Stimulated activated CD4-positive, alpha-beta T cell treated with anti-CD3 and anti-CD28 coated beads, Interleukin-1b, Interleukin-23, amount 100 ng/mL, for 48 hours (primary cell): ENCODE data around the gene ADPRHL1.
"Not testable (repeated sequence)": the region's sequence is repeated elsewhere in the genome, so short reads cannot be mapped to it uniquely, and the experiment has no call there.

Experiments
- DNase-seq: peaks from one replicate; pipeline ENCODE4 v3.0.0-alpha.2; 2020

The ADPRHL1 gene

GRCh38 chr13:113476811-113477210 is 23.5 kb upstream of the ADPRHL1 start:
- DNase-seq, result no peak

- DNase-seq, result no peak
Observed at GRCh38 chr13:113475911-113476310, 22.6 kb upstream of the ADPRHL1 start.

GRCh38 chr13:113475280-113475679 is 22.0 kb upstream of the ADPRHL1 start:
- no peak for DNase-seq

- DNase-seq, result no peak
Observed at GRCh38 chr13:113474179-113474578, 20.9 kb upstream of the ADPRHL1 start.

GRCh38 chr13:113472355-113473025 is 19.2 kb upstream of the ADPRHL1 start:
- no peak for DNase-seq

- DNase-seq, result no peak
Observed at GRCh38 chr13:113471844-113472243, 18.6 kb upstream of the ADPRHL1 start.

- DNase-seq, result not testable (repeated sequence)
Observed at GRCh38 chr13:113470635-113471163, 17.4 kb upstream of the ADPRHL1 start.

- DNase-seq, result no peak
Observed at GRCh38 chr13:113470073-113470472, 16.8 kb upstream of the ADPRHL1 start.

GRCh38 chr13:113469582-113469981 is 16.3 kb upstream of the ADPRHL1 start:
- DNase-seq, result no peak

GRCh38 chr13:113468472-113469201 is 15.3 kb upstream of the ADPRHL1 start:
- DNase-seq, result no peak

- no peak for DNase-seq
Observed at GRCh38 chr13:113468029-113468428, 14.7 kb upstream of the ADPRHL1 start.

- no peak for DNase-seq
Observed at GRCh38 chr13:113466383-113466782, 13.1 kb upstream of the ADPRHL1 start.

- no peak for DNase-seq
Observed at GRCh38 chr13:113465300-113465699, 12.0 kb upstream of the ADPRHL1 start.

- DNase-seq, result no peak
Observed at GRCh38 chr13:113464476-113464875, 11.2 kb upstream of the ADPRHL1 start.

GRCh38 chr13:113461022-113461751 is 7.9 kb upstream of the ADPRHL1 start:
- DNase-seq, result no peak

- no peak for DNase-seq
Observed at GRCh38 chr13:113460599-113460998, 7.3 kb upstream of the ADPRHL1 start.

GRCh38 chr13:113460064-113460555 is 6.8 kb upstream of the ADPRHL1 start:
- DNase-seq, result no peak

GRCh38 chr13:113458253-113459065 is 5.2 kb upstream of the ADPRHL1 start:
- no peak for DNase-seq

GRCh38 chr13:113457510-113457909 is 4.2 kb upstream of the ADPRHL1 start:
- DNase-seq, result no peak

GRCh38 chr13:113456116-113456702 is 2.9 kb upstream of the ADPRHL1 start:
- no peak for DNase-seq

- DNase-seq, result no peak
Observed at GRCh38 chr13:113455384-113455783, 2.1 kb upstream of the ADPRHL1 start.

- no peak for DNase-seq
Observed at GRCh38 chr13:113454936-113455335, 1.6 kb upstream of the ADPRHL1 start.
